HepG2 (cell line): Measurements from ENCODE around the gene RBM8A. TPM values are rescaled to one million over a fixed set of nuclear protein-coding genes. Genes with fewer than 3 reads are reported as not detected.

ENCODE experiments used
- ATF1 ChIP-seq: IDR thresholded peaks from 2 replicates; pipeline ENCODE4 v1.6.1; 2016; ENCODE audit warnings: mild to moderate bottlenecking, control low read depth
- DMAP1 ChIP-seq: IDR thresholded peaks from 2 replicates; pipeline ENCODE4 v1.6.1; 2016
- FOXA1 ChIP-seq, 2 experiments: fragments of 450-650 bp in 1 of 2; sonication (generic) in 1 of 2; formaldehyde crosslinking in 1 of 2; IDR thresholded peaks; 2 replicates each; pipeline versions ENCODE4 v1.4.0 to v1.6.1; 2016 to 2020; ENCODE audit warnings: missing genetic modification reagents in 1 of 2
- HES4 ChIP-seq: sonication (generic); formaldehyde crosslinking; IDR thresholded peaks from 2 replicates; pipeline ENCODE4 v1.9.0; 2021; ENCODE audit warnings: mild to moderate bottlenecking, missing genetic modification reagents, borderline replicate concordance
- HOXA5 ChIP-seq: sonication (generic); formaldehyde crosslinking; IDR thresholded peaks from 2 replicates; pipeline ENCODE4 v1.4.0; 2020; ENCODE audit warnings: missing genetic modification reagents
- JUND ChIP-seq: sonication (generic); formaldehyde crosslinking; IDR thresholded peaks from 2 replicates; pipeline ENCODE4 v1.8.0; 2022; ENCODE audit warnings: mild to moderate bottlenecking, missing genetic modification reagents
- MAF1 ChIP-seq: sonication (generic); formaldehyde crosslinking; IDR thresholded peaks from 2 replicates; pipeline ENCODE4 v1.5.0; 2020; ENCODE audit warnings: missing genetic modification reagents, borderline replicate concordance
- MAZ ChIP-seq, 2 experiments: sonication (generic) in 1 of 2; formaldehyde crosslinking in 1 of 2; IDR thresholded peaks; 2 replicates each; pipeline versions ENCODE4 v1.5.0 to v1.6.1; 2012 to 2020; ENCODE audit warnings: low read depth in 2 of 2, mild to moderate bottlenecking in 2 of 2, borderline replicate concordance in 1 of 2, improper control_type of control experiment in 1 of 2, low read length in 1 of 2, missing genetic modification reagents in 1 of 2, moderate library complexity in 1 of 2
- NRL ChIP-seq: sonication (generic); formaldehyde crosslinking; IDR thresholded peaks from 2 replicates; pipeline ENCODE4 v1.5.0; 2020; ENCODE audit warnings: missing genetic modification reagents, mild to moderate bottlenecking, moderate library complexity, borderline replicate concordance
- PCBP1 ChIP-seq: fragments of 200-400 bp; formaldehyde crosslinking; IDR thresholded peaks from 2 replicates; pipeline ENCODE4 v1.6.1; 2017; ENCODE audit warnings: mild to moderate bottlenecking, low read depth, low read length, borderline replicate concordance
- SIN3B ChIP-seq: fragments of 150-350 bp; IDR thresholded peaks from 2 replicates; pipeline ENCODE4 v1.6.1; 2014; ENCODE audit warnings: low read length
- SMAD9 ChIP-seq: sonication (generic); formaldehyde crosslinking; IDR thresholded peaks from 2 replicates; pipeline ENCODE4 v1.5.1; 2020; ENCODE audit warnings: mild to moderate bottlenecking, missing genetic modification reagents
- SOX13 ChIP-seq, 3 experiments: fragments of 450-650 bp in 1 of 3; sonication (generic) in 1 of 3; formaldehyde crosslinking in 1 of 3; IDR thresholded peaks in 2 of 3; conservative IDR thresholded peaks in 1 of 3; 2 replicates each; pipeline versions ENCODE4 v1.5.0 to v1.6.1; 2016 to 2020; ENCODE audit warnings: antibody characterized with exemption in 1 of 3, mild to moderate bottlenecking in 1 of 3, missing compliant biosample characterization in 1 of 3, missing genetic modification reagents in 1 of 3, moderate library complexity in 1 of 3
- SRY ChIP-seq: sonication (generic); formaldehyde crosslinking; IDR thresholded peaks from 2 replicates; pipeline ENCODE4 v1.8.0; 2022; ENCODE audit warnings: mild to moderate bottlenecking, missing genetic modification reagents
- U2AF1 ChIP-seq: fragments of 200-400 bp; formaldehyde crosslinking; optimal IDR thresholded peaks from 2 replicates; pipeline ENCODE3; 2017; ENCODE audit warnings: mild to moderate bottlenecking, low read depth, low read length
- ZBTB7B ChIP-seq: sonication (generic); formaldehyde crosslinking; IDR thresholded peaks from 2 replicates; pipeline ENCODE4 v1.4.0; 2020; ENCODE audit warnings: missing genetic modification reagents
- ZKSCAN1 ChIP-seq: fragments of 150-350 bp; IDR thresholded peaks from 2 replicates; pipeline ENCODE4 v1.6.1; 2014; ENCODE audit warnings: low read length
- ZNF235 ChIP-seq: sonication (generic); formaldehyde crosslinking; IDR thresholded peaks from 2 replicates; pipeline ENCODE4 v1.8.1; 2023; ENCODE audit warnings: mild to moderate bottlenecking, missing genetic modification reagents, borderline replicate concordance
- ZNF530 ChIP-seq: sonication (generic); formaldehyde crosslinking; IDR thresholded peaks from 2 replicates; pipeline ENCODE4 v1.5.0; 2020; ENCODE audit warnings: low read depth, mild to moderate bottlenecking, missing genetic modification reagents
- ZNF790 ChIP-seq: sonication (generic); formaldehyde crosslinking; IDR thresholded peaks from 2 replicates; pipeline ENCODE4 v1.8.0; 2022; ENCODE audit warnings: missing genetic modification reagents, mild to moderate bottlenecking, borderline replicate concordance
- ZNF816 ChIP-seq: sonication (generic); formaldehyde crosslinking; IDR thresholded peaks from 2 replicates; pipeline ENCODE4 v1.8.0; 2022; ENCODE audit warnings: missing genetic modification reagents, mild to moderate bottlenecking, borderline replicate concordance
- ZSCAN5A ChIP-seq: sonication (generic); formaldehyde crosslinking; IDR thresholded peaks from 2 replicates; pipeline ENCODE4 v1.8.0; 2022; ENCODE audit warnings: mild to moderate bottlenecking, missing genetic modification reagents, borderline replicate concordance
- polyA plus RNA-seq, 8 experiments: library from polyadenylated mRNA; depleted of rRNA in 3 of 8; stranded (reverse) in 7 of 8; unstranded in 1 of 8; fragments of >200 nt; fragmentation: Illumina TruSeq in 4 of 8; extraction: Trizol in 4 of 8; gene quantifications; 2 replicates each; pipeline versions ENCODE4 v1.2.1 to v1.2.3, GENCODE V29; 2011 to 2016; ENCODE audit warnings: low read depth in 4 of 8, missing spikeins in 1 of 8, mixed read lengths in 1 of 8; ENCODE audit not compliant: insufficient read depth in 1 of 8
- total RNA-seq, 5 experiments: library from RNA; depleted of rRNA; stranded (reverse); fragments of >200 nt; fragmentation: Illumina TruSeq; extraction: Trizol; gene quantifications; 2 replicates each; pipeline ENCODE4 v1.2.3, GENCODE V29; 2016; ENCODE audit warnings: low read depth in 1 of 5
- TF ChIP-seq, protein P1 (sequence below): sonication (generic); formaldehyde crosslinking; IDR thresholded peaks from 2 replicates; pipeline ENCODE4 v1.4.0; 2020; ENCODE audit warnings: missing genetic modification reagents
- TF ChIP-seq, protein P2 (sequence below): sonication (generic); formaldehyde crosslinking; IDR thresholded peaks from 2 replicates; pipeline ENCODE4 v1.5.1; 2020; ENCODE audit warnings: mild to moderate bottlenecking, moderate library complexity, missing genetic modification reagents
- TF ChIP-seq, protein P3 (sequence below): sonication (generic); formaldehyde crosslinking; IDR thresholded peaks from 2 replicates; pipeline ENCODE4 v1.4.0; 2020; ENCODE audit warnings: mild to moderate bottlenecking, missing genetic modification reagents

Gene RBM8A
- total and polyA plus RNA-seq, 2 of the 13 experiments (the other 11 are each of a cell fraction or from before 2014, with no cell fraction given), result 106 to 162 TPM

- TF ChIP-seq ZSCAN5A, result no peak
- TF ChIP-seq ZNF816 (CRISPR knock-in tag), result no peak
- TF ChIP-seq ATF1 (CRISPR knock-in tag), result no peak
- no peak for TF ChIP-seq PCBP1
- peak; percentile 73; the same call in 1 of the 2 replicates for TF ChIP-seq SRY (CRISPR knock-in tag)
- TF ChIP-seq SOX13 (IDR thresholded peaks at IDR 0.05), result no peak
- no peak for TF ChIP-seq SOX13 (CRISPR knock-in tag; conservative IDR thresholded peaks at IDR 0.05 in 1 of 2, IDR thresholded peaks at IDR 0.05 in 1 of 2)
- TF ChIP-seq ZKSCAN1, result no peak
- TF ChIP-seq, protein P1, sequence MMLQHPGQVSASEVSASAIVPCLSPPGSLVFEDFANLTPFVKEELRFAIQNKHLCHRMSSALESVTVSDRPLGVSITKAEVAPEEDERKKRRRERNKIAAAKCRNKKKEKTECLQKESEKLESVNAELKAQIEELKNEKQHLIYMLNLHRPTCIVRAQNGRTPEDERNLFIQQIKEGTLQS (CRISPR knock-in tag), result no peak
- TF ChIP-seq FOXA1 (IDR thresholded peaks at IDR 0.05), result no peak
- TF ChIP-seq FOXA1 (CRISPR knock-in tag; IDR thresholded peaks at IDR 0.05), result no peak
- 0 out of 2 replicates have a peak, but pooled peaks have one; percentile 56 for TF ChIP-seq ZNF235
- TF ChIP-seq MAF1 (CRISPR knock-in tag), result no peak
- no peak for TF ChIP-seq SMAD9
- TF ChIP-seq MAZ (IDR thresholded peaks at IDR 0.05; ENCODE audit: borderline replicate concordance, low read depth, low read length), result peak; percentile 25; the same call in 1 of the 2 replicates
- TF ChIP-seq MAZ (CRISPR knock-in tag; IDR thresholded peaks at IDR 0.05; ENCODE audit: low read depth), result peak; percentile 64; the same call in 1 of the 2 replicates
- TF ChIP-seq ZNF530 (CRISPR knock-in tag), result no peak
- TF ChIP-seq U2AF1, result no peak
- TF ChIP-seq, protein P2, sequence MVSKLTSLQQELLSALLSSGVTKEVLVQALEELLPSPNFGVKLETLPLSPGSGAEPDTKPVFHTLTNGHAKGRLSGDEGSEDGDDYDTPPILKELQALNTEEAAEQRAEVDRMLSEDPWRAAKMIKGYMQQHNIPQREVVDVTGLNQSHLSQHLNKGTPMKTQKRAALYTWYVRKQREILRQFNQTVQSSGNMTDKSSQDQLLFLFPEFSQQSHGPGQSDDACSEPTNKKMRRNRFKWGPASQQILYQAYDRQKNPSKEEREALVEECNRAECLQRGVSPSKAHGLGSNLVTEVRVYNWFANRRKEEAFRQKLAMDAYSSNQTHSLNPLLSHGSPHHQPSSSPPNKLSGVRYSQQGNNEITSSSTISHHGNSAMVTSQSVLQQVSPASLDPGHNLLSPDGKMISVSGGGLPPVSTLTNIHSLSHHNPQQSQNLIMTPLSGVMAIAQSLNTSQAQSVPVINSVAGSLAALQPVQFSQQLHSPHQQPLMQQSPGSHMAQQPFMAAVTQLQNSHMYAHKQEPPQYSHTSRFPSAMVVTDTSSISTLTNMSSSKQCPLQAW (CRISPR knock-in tag), result peak; percentile 43; the same call in 1 of the 2 replicates
- no peak; the same call in 1 of the 2 replicates for TF ChIP-seq HOXA5 (CRISPR knock-in tag)
- no peak for TF ChIP-seq JUND (CRISPR knock-in tag)
- TF ChIP-seq DMAP1 (CRISPR knock-in tag), result peak; percentile 47; the same call in 1 of the 2 replicates
- TF ChIP-seq SIN3B, result no peak
- TF ChIP-seq, protein P3, sequence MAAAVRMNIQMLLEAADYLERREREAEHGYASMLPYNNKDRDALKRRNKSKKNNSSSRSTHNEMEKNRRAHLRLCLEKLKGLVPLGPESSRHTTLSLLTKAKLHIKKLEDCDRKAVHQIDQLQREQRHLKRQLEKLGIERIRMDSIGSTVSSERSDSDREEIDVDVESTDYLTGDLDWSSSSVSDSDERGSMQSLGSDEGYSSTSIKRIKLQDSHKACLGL (CRISPR knock-in tag), result peak; percentile 54; the same call in 1 of the 2 replicates
- TF ChIP-seq NRL, result 0 out of 2 replicates have a peak, but pooled peaks have one; percentile 66
- no peak for TF ChIP-seq HES4
- TF ChIP-seq ZNF790 (CRISPR knock-in tag), result no peak
- 0 out of 2 replicates have a peak, but pooled peaks have one; percentile 50 for TF ChIP-seq ZBTB7B (CRISPR knock-in tag)
Observed at GRCh38 chr1:145957443-145958319, 30.4 kb upstream of the RBM8A start, which contains the start of gene LIX1L (continued).
